NCI-H345 (cell line): ENCODE measurements around the gene COL26A1.

Experiments
- DNase-seq: peaks from one replicate; lab custom pipeline; 2025; lab: John Stamatoyannopoulos, UW

The COL26A1 gene

DNA sequence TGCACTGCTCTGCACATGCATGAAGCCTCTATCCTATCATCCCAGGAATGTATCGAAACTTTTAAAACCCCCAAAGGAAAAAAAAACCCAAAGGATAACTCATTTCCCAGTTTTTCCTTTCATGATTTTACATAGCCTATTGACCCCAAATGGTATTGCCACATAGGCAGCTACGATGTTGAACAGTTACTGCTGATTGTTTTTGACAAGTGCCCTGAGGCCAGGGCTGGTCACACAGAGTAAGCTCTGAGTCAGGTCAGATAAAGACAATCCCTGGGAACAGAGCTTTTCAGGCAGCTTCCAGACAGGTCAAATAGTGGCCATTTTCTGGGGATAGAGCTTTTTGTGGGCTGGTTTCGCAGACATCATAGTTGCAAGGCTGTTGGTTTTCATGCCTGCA, 214.3 kb downstream of the COL26A1 start:
- no peak for DNase-seq

- DNase-seq = no peak
Measured at GRCh38 chr7:101578552-101578951, 215.9 kb downstream of the COL26A1 start.

- no peak for DNase-seq
Measured at GRCh38 chr7:101580596-101580995, 217.9 kb downstream of the COL26A1 start.

GRCh38 chr7:101581891-101582290, 219.2 kb downstream of the COL26A1 start:
- no peak for DNase-seq

DNA sequence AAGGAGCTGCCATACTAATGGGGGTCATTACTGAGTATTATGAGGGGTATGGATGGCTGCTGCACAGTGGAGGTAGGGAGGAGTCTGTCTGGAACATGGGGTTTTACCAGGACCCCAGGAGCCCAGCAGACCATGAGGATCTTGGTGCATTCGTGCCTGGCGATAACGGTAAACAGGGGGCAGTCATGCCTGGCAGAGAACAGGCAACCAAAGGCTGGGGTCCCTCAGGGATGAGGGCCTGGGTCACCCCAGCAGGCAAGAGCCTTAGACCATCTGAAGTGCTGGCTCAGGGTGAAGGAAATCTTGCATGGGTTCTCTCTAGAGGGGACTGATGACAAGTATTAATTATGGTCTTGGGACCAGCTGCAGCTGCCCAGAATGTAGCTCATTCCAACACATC, 220.3 kb downstream of the COL26A1 start:
- no peak for DNase-seq

- no peak for DNase-seq
Measured at GRCh38 chr7:101586078-101586905, 223.6 kb downstream of the COL26A1 start.

DNA sequence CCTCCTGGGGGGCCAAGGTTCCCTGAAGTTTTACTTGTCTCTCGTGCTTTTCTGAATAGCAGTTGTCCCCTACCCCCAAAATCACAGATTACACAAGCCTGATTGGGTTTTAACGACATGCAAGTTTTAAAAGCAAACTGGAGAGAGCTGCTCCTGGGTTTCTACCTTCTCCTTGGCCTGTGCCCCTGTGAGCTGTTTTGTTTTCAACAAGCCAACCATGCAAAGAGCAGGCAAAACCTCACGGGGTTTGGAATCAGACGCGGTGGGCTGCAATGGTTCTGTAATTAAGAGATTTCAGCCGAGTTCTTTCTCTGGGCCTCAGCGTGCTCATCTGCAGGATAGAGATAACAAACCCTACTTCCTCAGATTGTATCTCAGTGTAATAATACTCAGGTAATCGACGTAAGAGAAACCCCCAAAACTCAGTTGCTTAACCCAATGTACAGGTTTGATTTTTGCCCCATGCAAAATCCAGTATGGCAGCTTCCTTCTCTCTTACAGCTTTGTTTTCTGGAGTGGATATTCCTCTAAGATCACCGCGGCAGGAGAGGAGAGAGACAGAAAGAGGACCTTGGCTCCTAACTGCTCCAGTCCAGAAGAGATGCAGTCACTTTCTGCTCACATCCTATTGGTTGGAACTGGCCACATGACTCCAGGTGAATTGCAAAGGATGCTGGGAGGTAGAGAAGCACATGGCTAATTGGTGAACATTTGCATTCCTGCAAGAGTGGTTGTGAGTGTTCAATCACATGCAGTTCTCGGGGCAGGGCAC, 224.4 kb downstream of the COL26A1 start:
- no peak for DNase-seq

DNA sequence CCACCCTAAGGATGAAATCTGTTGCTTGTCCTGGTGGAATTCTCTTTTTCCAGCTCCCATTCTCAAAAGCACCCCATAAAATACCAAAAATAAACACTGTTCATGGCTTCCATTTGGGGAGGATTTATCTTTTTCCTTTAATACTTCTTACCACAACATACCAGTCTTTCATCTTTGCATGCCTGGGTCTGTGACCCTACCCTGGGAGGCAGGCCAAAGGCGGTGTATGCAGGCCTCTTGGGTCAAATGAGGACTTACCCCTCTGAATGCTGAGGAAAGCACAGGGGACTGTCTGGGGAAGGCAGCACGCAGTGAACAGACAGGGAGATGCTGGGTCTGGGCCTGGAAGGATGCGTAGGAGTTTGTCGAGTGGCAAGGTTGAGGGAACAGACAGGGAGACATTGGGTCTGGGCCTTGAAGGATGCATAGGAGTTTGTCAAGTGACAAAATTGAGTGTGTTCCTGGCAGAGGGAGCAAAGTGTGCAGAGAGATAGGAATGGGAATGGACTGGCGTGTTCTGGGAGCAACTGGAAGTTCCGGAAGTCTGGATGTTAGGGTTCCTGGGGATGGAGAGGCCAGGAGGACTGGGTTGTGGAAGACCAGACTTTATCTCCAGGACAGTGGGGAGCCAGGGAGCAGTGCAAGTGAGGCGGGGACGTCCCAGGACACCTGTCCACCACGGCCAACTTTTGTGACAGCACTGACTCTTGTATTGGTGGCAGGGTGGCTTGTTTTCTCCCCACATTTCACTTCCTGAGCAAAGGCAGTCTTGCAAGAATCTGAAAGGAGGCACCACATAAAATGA, 225.7 kb downstream of the COL26A1 start:
- DNase-seq = no peak

DNA sequence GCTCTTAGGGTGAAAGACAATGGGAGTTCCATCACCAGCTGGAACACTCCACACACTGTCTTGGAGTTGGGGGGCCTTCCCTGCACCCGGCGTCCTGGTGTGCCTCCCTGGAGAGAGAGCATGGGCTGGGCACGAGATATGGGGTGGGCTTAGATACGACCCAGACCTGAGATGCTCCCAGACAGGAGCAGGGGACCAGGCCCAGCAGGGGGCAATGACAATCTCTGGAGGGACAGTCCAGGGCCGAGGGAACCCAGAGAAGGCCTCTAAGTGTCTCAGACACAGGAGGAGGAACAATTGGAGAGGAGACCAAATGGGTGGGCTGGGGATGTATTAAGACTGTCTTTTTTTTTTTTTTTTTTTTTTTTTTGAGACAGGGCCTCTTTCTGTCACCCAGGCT, 226.4 kb downstream of the COL26A1 start:
- no peak for DNase-seq

DNA sequence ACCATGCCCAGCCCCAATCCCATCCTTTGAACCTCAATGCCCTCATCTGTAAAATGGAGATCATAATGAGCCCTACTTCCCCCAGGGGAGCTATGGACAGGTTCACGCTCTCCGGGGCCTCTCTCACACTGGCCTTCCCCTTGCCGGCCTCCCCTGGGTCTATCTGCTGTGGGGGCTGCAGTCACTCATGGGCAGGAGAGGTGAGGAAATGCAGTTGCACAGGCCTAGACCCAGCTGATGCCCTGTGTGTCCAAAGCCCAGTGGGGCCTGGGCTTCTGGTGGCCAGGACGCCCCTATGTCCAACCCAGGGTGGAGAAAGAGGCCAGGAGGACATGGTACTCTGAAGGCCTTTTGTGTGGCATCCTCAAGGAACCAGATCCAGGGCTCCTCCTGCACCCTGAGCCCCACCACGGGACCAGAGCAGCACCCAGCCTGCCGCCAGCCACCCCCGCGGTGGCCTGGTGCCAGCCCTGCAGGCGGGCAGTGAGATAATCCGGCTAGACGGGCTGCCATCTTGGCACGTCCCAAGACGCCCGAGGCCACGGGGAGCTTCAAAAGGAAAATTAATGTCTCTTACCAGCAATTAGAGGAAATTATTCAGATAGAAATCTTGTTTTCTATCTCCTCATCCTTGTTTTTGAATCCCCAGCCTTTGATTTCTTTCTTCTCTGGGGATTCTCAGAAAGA, 227.4 kb downstream of the COL26A1 start:
- no peak for DNase-seq

- DNase-seq = no peak
Measured at GRCh38 chr7:101590663-101591435, 228.2 kb downstream of the COL26A1 start.

GRCh38 chr7:101591504-101591903, 228.8 kb downstream of the COL26A1 start:
- no peak for DNase-seq

DNA sequence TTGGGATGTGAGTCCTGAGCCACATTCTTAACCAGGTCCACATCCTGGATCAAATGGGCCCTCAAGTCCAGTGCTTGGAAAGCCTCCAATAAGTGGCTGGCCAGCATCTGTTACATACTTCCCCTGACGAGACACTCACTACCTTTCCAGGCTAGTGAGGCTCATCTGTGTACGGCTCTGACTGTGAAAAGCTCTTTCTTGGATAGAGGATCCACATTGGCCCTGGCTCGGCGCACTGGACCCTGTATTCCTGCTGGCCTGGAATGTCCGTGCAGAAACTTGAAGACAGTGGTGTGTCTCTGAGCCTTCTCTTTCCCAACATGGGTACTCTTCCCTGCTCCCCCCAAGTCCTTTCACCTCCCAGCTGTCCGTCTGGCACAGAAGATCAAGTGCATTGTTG, 230.9 kb downstream of the COL26A1 start:
- no peak for DNase-seq

DNA sequence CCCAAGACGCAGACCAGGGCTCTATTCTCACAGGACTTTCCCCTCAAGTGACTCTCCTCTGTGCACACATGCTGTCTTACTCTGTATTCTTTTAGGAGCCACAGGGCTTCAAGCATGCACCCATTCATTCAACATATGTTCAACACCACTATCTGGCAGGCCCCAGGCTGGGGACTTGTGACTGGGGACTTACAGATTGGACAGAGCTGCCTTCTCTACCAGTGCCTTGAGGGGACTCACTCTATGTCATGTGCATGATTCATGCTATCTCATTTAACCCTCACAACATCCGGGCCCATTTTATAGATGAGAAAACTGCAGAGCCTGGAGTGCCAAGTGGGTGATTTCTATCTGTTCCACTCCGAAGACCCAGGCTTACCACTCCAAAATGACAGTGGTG, 232.1 kb downstream of the COL26A1 start:
- no peak for DNase-seq

DNA sequence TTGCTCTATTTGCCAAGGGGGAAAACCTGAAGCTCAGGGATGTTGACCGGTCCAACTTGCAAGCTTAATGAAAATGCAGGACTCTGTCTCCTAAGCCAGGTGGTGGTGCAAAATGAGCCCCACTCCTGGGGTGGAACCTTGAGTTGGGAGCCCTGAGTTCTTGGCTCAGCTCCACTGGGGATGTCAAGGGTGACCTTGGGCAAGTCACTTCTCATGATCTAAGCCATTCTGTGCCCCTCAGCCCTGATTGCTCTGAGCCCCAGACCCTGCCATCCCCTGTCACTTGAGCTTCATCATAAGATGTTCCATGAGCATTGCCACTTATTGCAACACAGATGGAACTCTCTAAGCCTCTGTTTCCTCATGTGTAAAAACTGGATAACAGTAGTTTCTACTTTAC, 232.6 kb downstream of the COL26A1 start:
- no peak for DNase-seq

DNA sequence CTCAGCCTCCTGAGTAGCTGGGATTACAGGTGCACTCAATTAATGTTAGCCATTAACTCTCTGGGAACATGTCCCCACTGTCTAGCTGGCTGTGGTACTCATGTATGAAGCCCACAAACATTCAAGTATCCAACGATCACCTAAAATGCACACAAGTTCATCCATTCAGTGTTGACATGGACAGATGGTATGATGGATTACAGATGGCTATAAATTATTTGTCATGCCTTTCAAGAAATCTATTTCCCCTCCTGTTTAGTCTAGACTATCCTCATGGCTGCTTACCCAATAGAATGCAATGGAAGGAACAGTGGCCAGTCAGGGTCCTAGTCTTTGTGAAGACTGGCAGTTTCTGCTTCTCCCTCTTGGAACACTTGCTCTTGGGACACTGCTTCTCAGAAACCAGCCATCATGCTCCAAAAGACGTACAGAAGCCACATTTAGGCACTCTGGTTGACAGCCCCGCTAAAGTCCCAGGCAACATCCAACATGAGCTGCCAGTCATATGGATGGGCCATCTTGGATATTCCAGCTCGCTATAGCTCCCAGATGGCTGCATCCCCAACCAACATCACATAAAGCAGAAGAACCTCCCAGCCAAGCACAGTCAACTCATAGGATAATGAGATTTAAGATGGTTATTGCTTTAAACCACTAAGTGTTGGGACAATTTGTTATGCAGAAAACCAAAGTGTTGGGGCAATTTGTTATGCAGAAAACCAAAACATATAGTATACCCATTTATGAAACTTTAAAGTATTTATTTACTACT, 233.3 kb downstream of the COL26A1 start:
- DNase-seq = no peak

DNA sequence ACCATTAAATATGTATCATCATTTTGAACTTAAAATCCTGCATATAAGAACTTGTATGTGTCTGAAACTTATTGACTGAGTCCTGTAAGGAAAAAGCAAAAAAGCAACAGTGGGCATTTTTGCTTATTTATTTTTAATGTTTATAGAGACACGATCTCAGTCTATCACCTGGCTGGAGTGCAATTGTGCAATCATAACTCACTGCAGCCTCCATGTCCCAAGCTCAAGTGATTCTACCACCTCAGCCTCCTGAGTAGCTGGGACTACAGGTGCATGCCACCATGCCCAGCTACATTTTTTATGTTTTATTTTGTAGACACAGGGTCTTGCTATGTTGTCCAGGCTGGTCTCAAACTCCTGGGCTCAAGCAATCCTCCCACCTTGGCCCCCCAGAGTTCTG, 234.2 kb downstream of the COL26A1 start:
- no peak for DNase-seq

DNA sequence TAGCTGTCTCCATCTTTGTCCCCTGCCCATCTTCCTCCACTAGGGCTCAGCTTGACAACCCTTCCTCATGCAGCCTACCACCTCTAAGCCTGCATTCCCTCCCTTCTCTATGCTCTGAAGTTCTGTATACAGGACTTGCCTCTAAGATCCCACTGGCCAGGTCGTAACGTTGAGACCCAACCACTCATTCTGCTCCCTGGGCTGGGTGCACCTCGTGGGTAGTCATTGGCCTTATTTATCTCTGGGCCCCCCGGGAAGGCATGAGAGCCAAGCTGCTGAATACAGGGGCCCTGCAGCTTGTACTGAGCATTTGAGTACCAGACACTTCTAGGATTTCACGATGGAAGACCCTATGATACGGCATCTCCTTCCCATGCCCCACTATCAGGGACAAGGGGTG, 235.3 kb downstream of the COL26A1 start:
- no peak for DNase-seq

GRCh38 chr7:101598422-101598985, 235.8 kb downstream of the COL26A1 start:
- DNase-seq = no peak
